Thyroid gland (tissue), 4 donors: ENCODE measurements around the gene CCDC126.

ENCODE experiments used
- POLR2A ChIP-seq, 2 donors: fragments of 450-650 bp; IDR thresholded peaks; one replicate each; pipeline ENCODE4 v1.6.1; 2017; ENCODE audit warnings: antibody characterized with exemption in 2 of 2, mild to moderate bottlenecking in 2 of 2, moderate library complexity in 1 of 2
- TF ChIP-seq, protein P1 (sequence below), 6 experiments: fragments of 200-600 bp in 3 of 6; fragments of 450-650 bp in 3 of 6; sonication (generic) in 3 of 6; IDR thresholded peaks; one replicate each; pipeline ENCODE4 v1.5.1; 2016 to 2019; ENCODE audit warnings: antibody characterized with exemption in 6 of 6, mild to moderate bottlenecking in 2 of 6, inconsistent platforms in 1 of 6, moderate library complexity in 1 of 6

DNA sequence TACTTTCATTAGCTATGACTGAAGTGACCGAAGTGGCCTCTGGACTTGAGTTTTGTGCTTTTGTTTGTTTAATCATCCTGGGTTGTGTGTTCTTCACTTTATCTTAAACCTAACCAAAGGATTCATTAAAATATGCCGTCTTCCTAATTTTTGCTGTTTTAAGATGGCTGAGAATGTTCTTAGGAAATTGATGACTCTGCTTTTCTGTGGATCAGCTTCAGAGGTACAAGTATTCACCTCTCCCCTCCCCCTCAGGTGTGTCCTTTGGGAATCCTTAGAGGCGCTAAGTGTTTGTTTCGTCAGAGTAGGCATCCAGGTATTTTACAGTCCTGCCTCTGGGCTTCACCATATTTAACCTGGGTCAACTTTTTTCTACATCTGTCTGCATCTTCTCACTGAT, 1.1 kb downstream of the CCDC126 start:
- TF ChIP-seq, protein P1, sequence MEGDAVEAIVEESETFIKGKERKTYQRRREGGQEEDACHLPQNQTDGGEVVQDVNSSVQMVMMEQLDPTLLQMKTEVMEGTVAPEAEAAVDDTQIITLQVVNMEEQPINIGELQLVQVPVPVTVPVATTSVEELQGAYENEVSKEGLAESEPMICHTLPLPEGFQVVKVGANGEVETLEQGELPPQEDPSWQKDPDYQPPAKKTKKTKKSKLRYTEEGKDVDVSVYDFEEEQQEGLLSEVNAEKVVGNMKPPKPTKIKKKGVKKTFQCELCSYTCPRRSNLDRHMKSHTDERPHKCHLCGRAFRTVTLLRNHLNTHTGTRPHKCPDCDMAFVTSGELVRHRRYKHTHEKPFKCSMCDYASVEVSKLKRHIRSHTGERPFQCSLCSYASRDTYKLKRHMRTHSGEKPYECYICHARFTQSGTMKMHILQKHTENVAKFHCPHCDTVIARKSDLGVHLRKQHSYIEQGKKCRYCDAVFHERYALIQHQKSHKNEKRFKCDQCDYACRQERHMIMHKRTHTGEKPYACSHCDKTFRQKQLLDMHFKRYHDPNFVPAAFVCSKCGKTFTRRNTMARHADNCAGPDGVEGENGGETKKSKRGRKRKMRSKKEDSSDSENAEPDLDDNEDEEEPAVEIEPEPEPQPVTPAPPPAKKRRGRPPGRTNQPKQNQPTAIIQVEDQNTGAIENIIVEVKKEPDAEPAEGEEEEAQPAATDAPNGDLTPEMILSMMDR (IDR thresholded peaks at IDR 0.05) = no peak
- no peak for TF ChIP-seq POLR2A (IDR thresholded peaks at IDR 0.05)
